ENCODE results near the gene NYAP2. TPM values are rescaled to one million over a fixed set of nuclear protein-coding genes. Genes with fewer than 3 reads are reported as not detected.

The NYAP2 gene
- total RNA-seq, 6 experiments from 2014 or later: not detected

GRCh38 chr2:225457482-225457881 is 58.0 kb downstream of the NYAP2 start:
- H3K27me3 Mint-ChIP-seq (ENCODE audit: insufficient read depth): peaks cover 4% of the 10 kb centered on the region; the same call in 1 of the 2 replicates

GRCh38 chr2:225458431-225459117 is 59.1 kb downstream of the NYAP2 start:
- no peak for TF ChIP-seq CTCF (IDR thresholded peaks at IDR 0.05)
- Mint-ChIP-seq H3K9me3 (no peaks in the 10 kb centered on the region), H3K36me3 (ENCODE audit: low read depth) (no peaks in the 10 kb centered on the region), H3K4me1 (ENCODE audit: low read depth) (no peaks in the 10 kb centered on the region), H3K27ac (no peak overlapping the region), H3K27me3 (ENCODE audit: insufficient read depth) (peaks cover 4% of the 10 kb centered on the region; the same call in 1 of the 2 replicates), H3K4me3 (no peak overlapping the region)
- no peak for DNase-seq

More at GRCh38 chr2:225457482-225457881, 58.0 kb downstream of the NYAP2 start:
- no peak for DNase-seq
- H3K36me3 Mint-ChIP-seq (ENCODE audit: low read depth): no peaks in the 10 kb centered on the region
- H3K4me1 Mint-ChIP-seq (ENCODE audit: low read depth): no peaks in the 10 kb centered on the region
- H3K9me3 Mint-ChIP-seq: no peaks in the 10 kb centered on the region
- H3K4me3 Mint-ChIP-seq: no peak overlapping the region
- no peak for TF ChIP-seq CTCF (IDR thresholded peaks at IDR 0.05)
- H3K27ac Mint-ChIP-seq: no peak overlapping the region

GRCh38 chr2:225462417-225462816 is 62.9 kb downstream of the NYAP2 start:
- Mint-ChIP-seq H3K4me3 (no peak overlapping the region), H3K27me3 (ENCODE audit: insufficient read depth) (peaks cover 4% of the 10 kb centered on the region; the same call in 1 of the 2 replicates)

GRCh38 chr2:225462945-225463344 is 63.4 kb downstream of the NYAP2 start:
- DNase-seq: no peak
- TF ChIP-seq CTCF (IDR thresholded peaks at IDR 0.05): no peak
- Mint-ChIP-seq H3K27me3 (ENCODE audit: insufficient read depth) (peaks cover 4% of the 10 kb centered on the region; the same call in 1 of the 2 replicates), H3K4me3 (no peak overlapping the region), H3K27ac (no peak overlapping the region), H3K9me3 (no peaks in the 10 kb centered on the region), H3K36me3 (ENCODE audit: low read depth) (no peaks in the 10 kb centered on the region), H3K4me1 (ENCODE audit: low read depth) (peaks cover 13% of the 10 kb centered on the region)

More at GRCh38 chr2:225462417-225462816, 62.9 kb downstream of the NYAP2 start:
- no peak for TF ChIP-seq CTCF (IDR thresholded peaks at IDR 0.05)
- no peak for DNase-seq
- Mint-ChIP-seq H3K27ac (no peak overlapping the region), H3K9me3 (no peaks in the 10 kb centered on the region), H3K4me1 (ENCODE audit: low read depth) (peaks cover 8% of the 10 kb centered on the region; the same call in 1 of the 2 replicates), H3K36me3 (ENCODE audit: low read depth) (no peaks in the 10 kb centered on the region)

- H3K4me1 Mint-ChIP-seq (ENCODE audit: low read depth): peaks cover 18% of the 10 kb centered on the region
- peaks cover 4% of the 10 kb centered on the region; the same call in 1 of the 2 replicates for H3K27me3 Mint-ChIP-seq (ENCODE audit: insufficient read depth)
- no peaks in the 10 kb centered on the region for H3K36me3 Mint-ChIP-seq (ENCODE audit: low read depth)
- H3K4me3 Mint-ChIP-seq: no peak overlapping the region
- no peaks in the 10 kb centered on the region for H3K9me3 Mint-ChIP-seq
- DNase-seq: no peak
- no peak for TF ChIP-seq CTCF (IDR thresholded peaks at IDR 0.05)
- H3K27ac Mint-ChIP-seq: no peak overlapping the region
These were observed 63.9 kb downstream of the NYAP2 start for GRCh38 chr2:225463449-225463848.

Data from HFFc6 (cell line).